Measurements from ENCODE around the gene RBM19.

GRCh38 chr12:113899042-113899560 lies 67.0 kb downstream of the RBM19 start:
- no peak for TF ChIP-seq CTCF (conservative IDR thresholded peaks at IDR 0.05)
- no peak for TF ChIP-seq ZFX (IDR thresholded peaks at IDR 0.05)
